ENCODE data around the gene NAPG. TPM values are rescaled to one million over a fixed set of nuclear protein-coding genes. Genes with fewer than 3 reads are reported as not detected.

Gene NAPG
- total RNA-seq, 1 donor from 2014 or later = 27.3 TPM

- Mint-ChIP-seq H3K4me1 (ENCODE audit: low read depth) (peaks cover 2% of the 10 kb centered on the region), H3K4me3 (ENCODE audit: low read depth) (no peak overlapping the region), H3K27me3 (no peaks in the 10 kb centered on the region), H3K27ac (no peak overlapping the region), H3K36me3 (ENCODE audit: insufficient read depth) (peaks cover 24% of the 10 kb centered on the region), H3K9me3 (ENCODE audit: low read depth) (no peaks in the 10 kb centered on the region)
- TF ChIP-seq CTCF (IDR thresholded peaks at IDR 0.05; ENCODE audit: unreplicated experiment) = no peak
- DNase-seq (ENCODE audit: low spot score, unreplicated experiment) = no peak
Observed at GRCh38 chr18:10558243-10558966, 32.6 kb downstream of the NAPG start.

- Mint-ChIP-seq H3K4me1 (ENCODE audit: low read depth) (peaks cover 2% of the 10 kb centered on the region), H3K27me3 (no peaks in the 10 kb centered on the region), H3K36me3 (ENCODE audit: insufficient read depth) (peaks cover 22% of the 10 kb centered on the region), H3K4me3 (ENCODE audit: low read depth) (no peak overlapping the region), H3K27ac (no peak overlapping the region), H3K9me3 (ENCODE audit: low read depth) (no peaks in the 10 kb centered on the region)
- no peak for DNase-seq (ENCODE audit: low spot score, unreplicated experiment)
- no peak for TF ChIP-seq CTCF (IDR thresholded peaks at IDR 0.05; ENCODE audit: unreplicated experiment)
Observed at GRCh38 chr18:10558967-10559298, 33.1 kb downstream of the NAPG start.

- Mint-ChIP-seq H3K36me3 (ENCODE audit: insufficient read depth) (peaks cover 19% of the 10 kb centered on the region), H3K4me3 (ENCODE audit: low read depth) (no peak overlapping the region), H3K27ac (no peak overlapping the region), H3K27me3 (no peaks in the 10 kb centered on the region), H3K9me3 (ENCODE audit: low read depth) (no peaks in the 10 kb centered on the region), H3K4me1 (ENCODE audit: low read depth) (peaks cover 2% of the 10 kb centered on the region)
- no peak for TF ChIP-seq CTCF (IDR thresholded peaks at IDR 0.05; ENCODE audit: unreplicated experiment)
- DNase-seq (ENCODE audit: low spot score, unreplicated experiment) = no peak
Observed at GRCh38 chr18:10559553-10560451, 34.0 kb downstream of the NAPG start.

- H3K36me3 Mint-ChIP-seq (ENCODE audit: insufficient read depth) = peaks cover 14% of the 10 kb centered on the region
- H3K27me3 Mint-ChIP-seq = no peaks in the 10 kb centered on the region
- no peaks in the 10 kb centered on the region for H3K9me3 Mint-ChIP-seq (ENCODE audit: low read depth)
- no peak overlapping the region for H3K27ac Mint-ChIP-seq
- no peak overlapping the region for H3K4me3 Mint-ChIP-seq (ENCODE audit: low read depth)
- DNase-seq (ENCODE audit: low spot score, unreplicated experiment) = peak; percentile 68
- peak; percentile 84 for TF ChIP-seq CTCF (IDR thresholded peaks at IDR 0.05; ENCODE audit: unreplicated experiment)
- peaks cover 2% of the 10 kb centered on the region for H3K4me1 Mint-ChIP-seq (ENCODE audit: low read depth)
Observed at GRCh38 chr18:10560452-10561045, 34.7 kb downstream of the NAPG start.

GRCh38 chr18:10562773-10563160 is 36.9 kb downstream of the NAPG start:
- no peaks in the 10 kb centered on the region for H3K9me3 Mint-ChIP-seq (ENCODE audit: low read depth)

More at GRCh38 chr18:10562773-10563160, 36.9 kb downstream of the NAPG start:
- no peak for TF ChIP-seq CTCF (IDR thresholded peaks at IDR 0.05; ENCODE audit: unreplicated experiment)
- Mint-ChIP-seq H3K27ac (no peak overlapping the region), H3K36me3 (ENCODE audit: insufficient read depth) (no peaks in the 10 kb centered on the region), H3K27me3 (no peaks in the 10 kb centered on the region), H3K4me1 (ENCODE audit: low read depth) (peaks cover 2% of the 10 kb centered on the region), H3K4me3 (ENCODE audit: low read depth) (no peak overlapping the region)
- DNase-seq (ENCODE audit: low spot score, unreplicated experiment) = no peak
